Peyer's patch (tissue), 4 donors: ENCODE measurements around the gene ARHGAP23. TPM values are rescaled to one million over a fixed set of nuclear protein-coding genes. Genes with fewer than 3 reads are reported as not detected.

Experiments
- DNase-seq, 3 donors: peaks; one replicate each; pipeline ENCODE4 v3.0.0-alpha.2; 2017 to 2019
- H3K27ac ChIP-seq, 4 donors: fragments of 200-600 bp; sonication (generic); one replicate each; pipeline ENCODE4 v1.5.1; 2016 to 2019
- H3K27me3 ChIP-seq, 2 donors: fragments of 200-600 bp; sonication (generic); one replicate each; pipeline ENCODE4 v1.5.1; 2019
- H3K36me3 ChIP-seq, 3 donors: fragments of 200-600 bp; sonication (generic); one replicate each; pipeline ENCODE4 v1.5.1; 2016 to 2019
- H3K4me1 ChIP-seq, 4 donors: fragments of 200-600 bp; sonication (generic); one replicate each; pipeline ENCODE4 v1.5.1; 2016 to 2019
- H3K4me3 ChIP-seq, 4 donors: fragments of 200-600 bp; sonication (generic); 1 replicate in 3 of 4; 2 replicates in 1 of 4; pipeline ENCODE4 v1.5.1; 2016 to 2019; ENCODE audit warnings: mild to moderate bottlenecking in 1 of 4
- H3K9me3 ChIP-seq, 4 donors: fragments of 200-600 bp; sonication (generic); one replicate each; pipeline ENCODE4 v1.5.1; 2016 to 2019; ENCODE audit warnings: mild to moderate bottlenecking in 1 of 4
- CTCF ChIP-seq, 6 experiments: fragments of 450-650 bp in 4 of 6; fragments of 200-600 bp in 2 of 6; sonication (generic) in 1 of 6; IDR thresholded peaks; one replicate each; pipeline ENCODE4 v1.5.1; 2017 to 2019; ENCODE audit warnings: antibody characterized with exemption in 6 of 6, mild to moderate bottlenecking in 3 of 6, moderate library complexity in 1 of 6
- POLR2A ChIP-seq, 2 donors: fragments of 450-650 bp; IDR thresholded peaks; one replicate each; pipeline ENCODE4 v1.5.1; 2017; ENCODE audit warnings: antibody characterized with exemption in 2 of 2, mild to moderate bottlenecking in 2 of 2, moderate library complexity in 2 of 2
- total RNA-seq, 4 donors: library from RNA; depleted of rRNA; stranded (reverse); fragments of >200 nt; gene quantifications; one replicate each; pipeline ENCODE4 v1.1.0, GENCODE V29; 2016

Gene ARHGAP23
- total RNA-seq, 4 donors from 2014 or later: 0.88 to 36.3 (median 8.9) TPM

- Histone ChIP-seq H3K27ac (peak overlapping the region; percentile 62 to 79 (median 72)), H3K4me3 (peak overlapping the region; percentile 63 to 78 (median 68)), H3K27me3 (no peaks in the 10 kb centered on the region), H3K4me1 (peaks cover 0 to 15% (median 10%) of the 10 kb centered on the region in 4 donors), H3K36me3 (no peaks in the 10 kb centered on the region), H3K9me3 (no peaks in the 10 kb centered on the region)
- DNase-seq: no peak
- no peak for TF ChIP-seq CTCF (IDR thresholded peaks at IDR 0.05)
- TF ChIP-seq POLR2A (IDR thresholded peaks at IDR 0.05): no peak
Observed at GRCh38 chr17:38428643-38429371, 543 bp downstream of the ARHGAP23 start.

- no peaks in the 10 kb centered on the region for H3K9me3 ChIP-seq
- TF ChIP-seq POLR2A (IDR thresholded peaks at IDR 0.05) (no peak), CTCF (IDR thresholded peaks at IDR 0.05) (no peak)
- DNase-seq: no peak
- H3K4me3 ChIP-seq: peak overlapping the region in 3 of 4 donors; percentile 63 to 78 (median 67)
- no peaks in the 10 kb centered on the region for H3K36me3 ChIP-seq
- H3K4me1 ChIP-seq: peaks cover 0 to 15% (median 10%) of the 10 kb centered on the region in 4 donors
- H3K27ac ChIP-seq: peak overlapping the region; percentile 62 to 79 (median 72)
- no peaks in the 10 kb centered on the region for H3K27me3 ChIP-seq
Observed at GRCh38 chr17:38429476-38430100, 1.3 kb downstream of the ARHGAP23 start.

GRCh38 chr17:38430316-38430715 lies 2.1 kb downstream of the ARHGAP23 start:
- DNase-seq: no peak
- Histone ChIP-seq H3K36me3 (no peaks in the 10 kb centered on the region), H3K27me3 (no peaks in the 10 kb centered on the region), H3K9me3 (no peaks in the 10 kb centered on the region), H3K27ac (peak overlapping the region in 2 of 4 donors; percentile 72 to 79), H3K4me3 (no peak overlapping the region), H3K4me1 (peaks cover 0 to 15% (median 10%) of the 10 kb centered on the region in 4 donors)
- TF ChIP-seq CTCF (IDR thresholded peaks at IDR 0.05) (no peak), POLR2A (IDR thresholded peaks at IDR 0.05) (no peak)

GRCh38 chr17:38430822-38431221 lies 2.6 kb downstream of the ARHGAP23 start:
- no peaks in the 10 kb centered on the region for H3K27me3 ChIP-seq
- peaks cover 0 to 15% (median 10%) of the 10 kb centered on the region in 4 donors for H3K4me1 ChIP-seq
- H3K4me3 ChIP-seq: no peak overlapping the region
- TF ChIP-seq POLR2A (IDR thresholded peaks at IDR 0.05) (no peak), CTCF (IDR thresholded peaks at IDR 0.05) (no peak)
- H3K27ac ChIP-seq: no peak overlapping the region
- no peaks in the 10 kb centered on the region for H3K9me3 ChIP-seq
- no peak for DNase-seq
- H3K36me3 ChIP-seq: no peaks in the 10 kb centered on the region

GRCh38 chr17:38431346-38432145 lies 3.3 kb downstream of the ARHGAP23 start:
- no peaks in the 10 kb centered on the region for H3K9me3 ChIP-seq
- H3K36me3 ChIP-seq: no peaks in the 10 kb centered on the region
- no peaks in the 10 kb centered on the region for H3K27me3 ChIP-seq
- DNase-seq: no peak
- H3K4me1 ChIP-seq: peaks cover 0 to 15% (median 10%) of the 10 kb centered on the region in 4 donors
- TF ChIP-seq POLR2A (IDR thresholded peaks at IDR 0.05) (no peak), CTCF (IDR thresholded peaks at IDR 0.05) (no peak)
- no peak overlapping the region for H3K27ac ChIP-seq
- H3K4me3 ChIP-seq: no peak overlapping the region
